ENCODE measurements around the gene PLAU. TPM values are rescaled to one million over a fixed set of nuclear protein-coding genes. Genes with fewer than 3 reads are reported as not detected.

Gene PLAU
- total RNA-seq, 2 donors from 2014 or later: 0.42 TPM; not detected in 1

DNA sequence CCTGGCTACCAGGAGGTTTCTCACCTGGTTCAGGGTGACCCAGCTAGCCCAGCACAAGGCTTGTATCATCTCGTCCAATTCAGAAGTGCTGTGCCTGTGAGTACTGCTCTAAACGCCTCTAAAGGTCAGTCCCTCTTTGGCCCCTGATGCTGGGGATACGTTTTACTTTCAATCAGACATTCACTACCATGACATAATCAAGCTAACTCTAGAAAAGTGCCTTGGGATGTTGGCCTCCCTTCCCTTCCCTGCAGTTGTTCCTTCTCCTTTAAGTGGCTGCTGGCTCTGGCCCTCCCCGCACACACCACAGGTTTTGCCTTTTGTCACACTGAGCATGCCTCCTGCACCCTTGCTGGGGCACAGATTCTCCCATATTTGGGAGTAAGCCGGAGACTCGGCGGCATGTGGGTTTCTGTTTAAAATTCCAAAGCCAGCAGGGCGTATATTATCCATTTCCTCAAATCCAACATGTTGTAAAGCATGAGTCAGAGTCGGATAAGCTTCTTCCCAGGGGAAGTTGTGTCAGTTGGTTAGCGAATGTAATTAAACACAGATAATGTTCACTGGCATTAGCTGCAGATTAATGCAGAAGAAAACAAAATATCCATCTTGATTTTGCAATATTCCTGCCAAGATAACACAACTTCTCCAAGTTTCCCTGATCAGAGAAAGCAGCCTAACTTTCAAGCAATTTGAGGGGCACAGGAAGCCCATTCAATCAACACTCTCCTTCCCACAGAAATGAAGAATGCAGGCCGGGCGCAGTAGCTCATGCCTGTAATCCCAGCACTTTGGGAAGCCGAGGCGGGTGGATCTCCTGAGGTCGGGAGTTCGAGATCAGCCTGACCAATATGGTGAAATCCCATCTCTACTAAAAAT, 55.2 kb downstream of the PLAU start:
- Mint-ChIP-seq H3K27ac (no peak overlapping the region), H3K27me3 (no peaks in the 10 kb centered on the region), H3K36me3 (ENCODE audit: low read depth) (no peaks in the 10 kb centered on the region), H3K4me1 (peaks cover 13% of the 10 kb centered on the region), H3K4me3 (no peak overlapping the region)
- DNase-seq: no peak
- no peaks in the 10 kb centered on the region for H3K9me3 ChIP-seq (ENCODE audit: control insufficient read depth, low read length, poor library complexity, severe bottlenecking)
- no peak for ATAC-seq

DNA sequence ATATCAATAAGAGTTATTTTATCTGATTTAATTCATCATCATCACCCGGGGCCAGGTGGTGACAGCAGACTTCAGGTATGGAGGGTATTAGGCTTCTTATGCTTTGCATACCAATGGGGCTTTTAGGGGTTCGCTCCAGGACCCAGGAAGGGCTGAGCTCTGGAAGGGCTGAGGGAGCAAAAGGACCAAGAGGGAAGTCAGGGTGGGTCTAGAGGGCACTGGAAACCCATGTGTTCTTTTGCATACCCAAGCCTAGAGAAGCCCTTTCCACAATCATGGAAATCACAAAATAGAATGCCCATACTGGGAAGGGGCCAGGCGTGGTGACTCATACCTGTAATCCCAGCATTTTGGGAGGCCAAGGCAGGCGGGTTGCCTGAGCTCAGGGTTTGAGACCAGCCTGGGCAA, 56.1 kb downstream of the PLAU start:
- H3K36me3 Mint-ChIP-seq (ENCODE audit: low read depth): no peaks in the 10 kb centered on the region
- peaks cover 13% of the 10 kb centered on the region for H3K4me1 Mint-ChIP-seq
- no peaks in the 10 kb centered on the region for H3K27me3 Mint-ChIP-seq
- no peak overlapping the region for H3K27ac Mint-ChIP-seq
- no peak for DNase-seq
- ATAC-seq: no peak
- no peaks in the 10 kb centered on the region for H3K9me3 ChIP-seq (ENCODE audit: control insufficient read depth, low read length, poor library complexity, severe bottlenecking)
- no peak overlapping the region for H3K4me3 Mint-ChIP-seq

Other genes with a start within 250 kb of the PLAU start
- gene AGAP5, start 213.0 kb upstream of the PLAU start, total RNA-seq: 1 to 10 TPM; 7.7 to 8.2 TPM
- 10 to 100 TPM; 85.0 to 85.5 TPM for gene SEC24C, start 166.8 kb upstream of the PLAU start, total RNA-seq
- 1 to 10 TPM; 6.6 to 7.6 TPM for gene CHCHD1, start 129.1 kb upstream of the PLAU start, total RNA-seq
- gene ZSWIM8, start 125.5 kb upstream of the PLAU start, total RNA-seq: 10 to 100 TPM; 71.7 to 74.7 TPM
- 10 to 100 TPM; 80.6 to 80.9 TPM for gene NDST2, start 99.5 kb upstream of the PLAU start, total RNA-seq
- gene CAMK2G, start 36.6 kb upstream of the PLAU start, total RNA-seq: 10 to 100 TPM; 52.6 to 59.6 TPM
- gene VCL, start 87.0 kb downstream of the PLAU start, total RNA-seq: 100 to 1,000 TPM in 1 of 2 donors, 10 to 100 TPM in 1; 79.1 to 245 TPM
- gene AP3M1, start 239.7 kb downstream of the PLAU start, total RNA-seq: 10 to 100 TPM; 21.1 to 27.8 TPM
- 10 to 100 TPM; 34.7 to 36.8 TPM for gene ADK, start 240.1 kb downstream of the PLAU start, total RNA-seq